Neural cell (in vitro differentiated cells): Measurements from ENCODE around the gene ADGRG1. TPM values are rescaled to one million over a fixed set of nuclear protein-coding genes. Genes with fewer than 3 reads are reported as not detected.

Experiments used
- H2AFZ ChIP-seq: fragments of 200-600, 300-800 bp; sonication (generic), shearing (Covaris generic); 2 replicates; pipeline ENCODE4 v1.6.0; 2014; ENCODE audit warnings: low read depth, mild to moderate bottlenecking, antibody characterized with exemption, low read length, moderate library complexity
- H3F3A ChIP-seq: fragments of 200-600 bp; shearing (Covaris generic); 2 replicates; pipeline ENCODE4 v1.6.1; 2016; ENCODE audit warnings: mild to moderate bottlenecking, moderate library complexity, mixed read lengths, antibody characterized with exemption, low read length; ENCODE audit not compliant: insufficient read depth, poor library complexity, severe bottlenecking
- H3K27ac ChIP-seq: fragments of 200-600, 300-800 bp; sonication (generic), shearing (Covaris generic); 2 replicates; pipeline ENCODE4 v1.5.1; 2014; ENCODE audit warnings: mild to moderate bottlenecking, low read length, moderate library complexity
- H3K27me3 ChIP-seq: fragments of 300-800, 200-600 bp; sonication (generic), shearing (Covaris generic); 2 replicates; pipeline ENCODE4 v1.6.0; 2014; ENCODE audit warnings: mild to moderate bottlenecking, low read depth, low read length, moderate library complexity; ENCODE audit not compliant: insufficient read depth
- H3K36me3 ChIP-seq: fragments of 300-800, 200-600 bp; sonication (generic), shearing (Covaris generic); 2 replicates; pipeline ENCODE4 v1.5.1; 2014; ENCODE audit warnings: mild to moderate bottlenecking, antibody characterized with exemption, low read length, moderate library complexity; ENCODE audit not compliant: insufficient read depth
- H3K4me2 ChIP-seq: fragments of 300-800, 200-600 bp; sonication (generic), shearing (Covaris generic); 2 replicates; pipeline ENCODE4 v1.6.0; 2014; ENCODE audit warnings: mild to moderate bottlenecking, low read length
- H3K4me3 ChIP-seq: fragments of 300-800, 200-600 bp; sonication (generic), shearing (Covaris generic); 2 replicates; pipeline ENCODE4 v1.5.1; 2014; ENCODE audit warnings: mild to moderate bottlenecking, low read length, moderate library complexity
- H3K79me2 ChIP-seq: fragments of 200-600 bp; shearing (Covaris generic); replicated peaks from 2 replicates; pipeline ENCODE4 v1.6.0; 2014; ENCODE audit warnings: mild to moderate bottlenecking, low read length, moderate library complexity; ENCODE audit not compliant: insufficient read depth
- H3K9ac ChIP-seq: fragments of 300-800, 200-600 bp; sonication (generic), shearing (Covaris generic); 2 replicates; pipeline ENCODE4 v1.6.1; 2016; ENCODE audit warnings: mild to moderate bottlenecking, low read length, mixed read lengths
- H3K9me2 ChIP-seq: fragments of 200-600 bp; shearing (Covaris generic); 2 replicates; pipeline ENCODE4 v1.6.1; 2016; ENCODE audit warnings: mild to moderate bottlenecking, low read length, mixed read lengths; ENCODE audit not compliant: insufficient read depth
- H3K9me3 ChIP-seq: fragments of 200-600, 300-800 bp; sonication (generic), shearing (Covaris generic); 2 replicates; pipeline ENCODE4 v1.6.1; 2016; ENCODE audit warnings: mild to moderate bottlenecking, mixed run types, low read length, moderate library complexity, mixed read lengths
- H4K20me1 ChIP-seq: fragments of 200-600 bp; shearing (Covaris generic); 2 replicates; pipeline ENCODE4 v1.6.1; 2016; ENCODE audit warnings: mild to moderate bottlenecking, mixed run types; ENCODE audit not compliant: insufficient read depth
- EP300 ChIP-seq: fragments of 450-650 bp; conservative IDR thresholded peaks from 2 replicates; pipeline ENCODE4 v1.6.1; 2014; ENCODE audit warnings: antibody characterized with exemption, mild to moderate bottlenecking, moderate library complexity; ENCODE audit not compliant: poor library complexity, severe bottlenecking
- EZH2 ChIP-seq: fragments of 200-600, 300-800 bp; shearing (Covaris generic), sonication (generic); IDR thresholded peaks from 2 replicates; pipeline ENCODE4 v1.6.1; 2014; ENCODE audit warnings: antibody characterized with exemption, low read length, borderline replicate concordance, mild to moderate bottlenecking; ENCODE audit not compliant: insufficient read depth, poor library complexity, severe bottlenecking
- MXI1 ChIP-seq: fragments of 450-650 bp; conservative IDR thresholded peaks from 2 replicates; pipeline ENCODE4 v1.6.1; 2014; ENCODE audit warnings: antibody characterized with exemption, mild to moderate bottlenecking; ENCODE audit not compliant: poor library complexity, severe bottlenecking
- POLR2AphosphoS5 ChIP-seq: IDR thresholded peaks from 2 replicates; pipeline ENCODE4 v1.6.1; 2012
- RAD21 ChIP-seq: fragments of 450-650 bp; conservative IDR thresholded peaks from 2 replicates; pipeline ENCODE4 v1.6.1; 2014; ENCODE audit warnings: antibody characterized with exemption, mild to moderate bottlenecking, moderate library complexity
- SMC3 ChIP-seq: fragments of 450-650 bp; conservative IDR thresholded peaks from 2 replicates; pipeline ENCODE4 v1.6.1; 2014; ENCODE audit warnings: antibody characterized with exemption, mild to moderate bottlenecking, moderate library complexity; ENCODE audit not compliant: poor library complexity
- TAF1 ChIP-seq: IDR thresholded peaks from 2 replicates; pipeline ENCODE4 v1.6.1; 2012; ENCODE audit warnings: low read depth
- polyA plus RNA-seq: library from polyadenylated mRNA; depleted of rRNA; stranded (reverse); fragments of >200 nt; gene quantifications from 2 replicates; pipeline ENCODE4 v1.2.3, GENCODE V29; 2014
- TF ChIP-seq, protein P1 (sequence below): IDR thresholded peaks from 2 replicates; pipeline ENCODE4 v1.6.1; 2012; ENCODE audit warnings: borderline replicate concordance
- TF ChIP-seq, protein P2 (sequence below): fragments of 450-650 bp; IDR thresholded peaks from 2 replicates; pipeline ENCODE4 v1.5.1; 2014; ENCODE audit warnings: antibody characterized with exemption, mild to moderate bottlenecking, moderate library complexity; ENCODE audit not compliant: poor library complexity, severe bottlenecking

The ADGRG1 gene
- polyA plus RNA-seq, 1 donor from 2014 or later: 86.8 TPM

DNA sequence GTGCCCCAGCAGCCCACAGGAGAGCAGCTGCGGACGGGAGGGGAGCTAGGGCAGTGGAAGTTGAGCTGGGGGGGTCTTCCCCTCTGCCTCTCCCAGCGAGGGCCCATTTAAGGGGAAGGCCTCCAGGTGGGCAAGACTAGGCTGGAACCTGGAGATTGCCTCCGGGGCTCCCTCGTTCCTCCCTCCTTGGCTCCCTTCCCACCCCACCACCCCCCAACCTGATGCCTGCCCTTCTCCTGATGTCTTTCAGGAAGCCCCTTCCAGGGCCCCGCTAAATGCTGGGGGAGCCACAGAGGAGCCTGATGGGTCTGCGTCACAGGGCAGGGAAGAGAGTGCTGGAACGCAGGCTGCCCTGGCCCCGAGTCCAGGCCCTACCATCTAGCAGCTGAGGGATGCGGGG is 16.7 kb downstream of the ADGRG1 start (continued):
- TF ChIP-seq, protein P1, sequence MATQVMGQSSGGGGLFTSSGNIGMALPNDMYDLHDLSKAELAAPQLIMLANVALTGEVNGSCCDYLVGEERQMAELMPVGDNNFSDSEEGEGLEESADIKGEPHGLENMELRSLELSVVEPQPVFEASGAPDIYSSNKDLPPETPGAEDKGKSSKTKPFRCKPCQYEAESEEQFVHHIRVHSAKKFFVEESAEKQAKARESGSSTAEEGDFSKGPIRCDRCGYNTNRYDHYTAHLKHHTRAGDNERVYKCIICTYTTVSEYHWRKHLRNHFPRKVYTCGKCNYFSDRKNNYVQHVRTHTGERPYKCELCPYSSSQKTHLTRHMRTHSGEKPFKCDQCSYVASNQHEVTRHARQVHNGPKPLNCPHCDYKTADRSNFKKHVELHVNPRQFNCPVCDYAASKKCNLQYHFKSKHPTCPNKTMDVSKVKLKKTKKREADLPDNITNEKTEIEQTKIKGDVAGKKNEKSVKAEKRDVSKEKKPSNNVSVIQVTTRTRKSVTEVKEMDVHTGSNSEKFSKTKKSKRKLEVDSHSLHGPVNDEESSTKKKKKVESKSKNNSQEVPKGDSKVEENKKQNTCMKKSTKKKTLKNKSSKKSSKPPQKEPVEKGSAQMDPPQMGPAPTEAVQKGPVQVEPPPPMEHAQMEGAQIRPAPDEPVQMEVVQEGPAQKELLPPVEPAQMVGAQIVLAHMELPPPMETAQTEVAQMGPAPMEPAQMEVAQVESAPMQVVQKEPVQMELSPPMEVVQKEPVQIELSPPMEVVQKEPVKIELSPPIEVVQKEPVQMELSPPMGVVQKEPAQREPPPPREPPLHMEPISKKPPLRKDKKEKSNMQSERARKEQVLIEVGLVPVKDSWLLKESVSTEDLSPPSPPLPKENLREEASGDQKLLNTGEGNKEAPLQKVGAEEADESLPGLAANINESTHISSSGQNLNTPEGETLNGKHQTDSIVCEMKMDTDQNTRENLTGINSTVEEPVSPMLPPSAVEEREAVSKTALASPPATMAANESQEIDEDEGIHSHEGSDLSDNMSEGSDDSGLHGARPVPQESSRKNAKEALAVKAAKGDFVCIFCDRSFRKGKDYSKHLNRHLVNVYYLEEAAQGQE: no peak

DNA sequence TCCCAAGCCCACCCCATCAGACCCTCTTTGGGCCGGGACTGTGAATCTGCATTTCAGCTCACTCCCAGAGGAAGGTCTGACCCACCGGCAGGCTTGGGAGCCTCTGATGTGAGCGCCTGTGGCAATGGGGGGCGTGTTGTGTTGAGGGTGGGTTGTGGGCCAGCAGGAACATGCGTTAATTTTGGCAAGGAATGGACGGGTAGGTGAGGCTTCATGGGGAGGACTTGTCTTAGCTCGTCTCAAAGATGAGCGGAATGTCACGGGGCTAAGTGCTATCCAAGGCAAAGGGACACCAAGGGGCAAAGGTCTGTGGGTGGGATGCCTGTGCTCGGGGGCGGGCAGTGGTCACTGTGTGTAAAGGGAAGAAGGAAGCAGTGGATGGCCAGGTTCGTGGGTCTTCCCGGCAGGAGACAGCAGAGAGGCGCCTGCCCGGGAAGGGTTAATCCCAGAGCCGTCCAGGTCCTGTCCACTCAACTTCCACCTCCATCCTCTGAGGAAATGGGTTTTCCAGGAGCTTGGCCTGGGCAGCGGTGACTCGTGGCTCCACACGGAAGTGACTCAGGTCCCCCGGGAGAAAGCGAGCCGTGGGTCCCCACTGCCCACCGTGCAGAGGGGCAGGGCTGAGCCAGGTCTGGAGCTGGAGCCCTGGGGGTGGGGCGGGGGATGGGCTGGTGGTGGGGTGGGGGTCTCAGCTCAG is 17.4 kb downstream of the ADGRG1 start:
- no peaks in the 10 kb centered on the region for H3K9me2 ChIP-seq
- no peaks in the 10 kb centered on the region for H3K27me3 ChIP-seq
- no peak overlapping the region for H3K4me2 ChIP-seq
- H3K27ac ChIP-seq: no peak overlapping the region
- H3K79me2 ChIP-seq: peaks cover 71% of the 10 kb centered on the region
- no peak for TF ChIP-seq POLR2AphosphoS5
- no peak for TF ChIP-seq RAD21
- no peak for TF ChIP-seq EP300
- TF ChIP-seq, protein P1: no peak
- TF ChIP-seq, protein P2, sequence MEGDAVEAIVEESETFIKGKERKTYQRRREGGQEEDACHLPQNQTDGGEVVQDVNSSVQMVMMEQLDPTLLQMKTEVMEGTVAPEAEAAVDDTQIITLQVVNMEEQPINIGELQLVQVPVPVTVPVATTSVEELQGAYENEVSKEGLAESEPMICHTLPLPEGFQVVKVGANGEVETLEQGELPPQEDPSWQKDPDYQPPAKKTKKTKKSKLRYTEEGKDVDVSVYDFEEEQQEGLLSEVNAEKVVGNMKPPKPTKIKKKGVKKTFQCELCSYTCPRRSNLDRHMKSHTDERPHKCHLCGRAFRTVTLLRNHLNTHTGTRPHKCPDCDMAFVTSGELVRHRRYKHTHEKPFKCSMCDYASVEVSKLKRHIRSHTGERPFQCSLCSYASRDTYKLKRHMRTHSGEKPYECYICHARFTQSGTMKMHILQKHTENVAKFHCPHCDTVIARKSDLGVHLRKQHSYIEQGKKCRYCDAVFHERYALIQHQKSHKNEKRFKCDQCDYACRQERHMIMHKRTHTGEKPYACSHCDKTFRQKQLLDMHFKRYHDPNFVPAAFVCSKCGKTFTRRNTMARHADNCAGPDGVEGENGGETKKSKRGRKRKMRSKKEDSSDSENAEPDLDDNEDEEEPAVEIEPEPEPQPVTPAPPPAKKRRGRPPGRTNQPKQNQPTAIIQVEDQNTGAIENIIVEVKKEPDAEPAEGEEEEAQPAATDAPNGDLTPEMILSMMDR: no peak
- TF ChIP-seq EZH2: no peak
- no peak for TF ChIP-seq TAF1
- no peak for TF ChIP-seq SMC3
- TF ChIP-seq MXI1: no peak
- H4K20me1 ChIP-seq: peaks cover 60% of the 10 kb centered on the region
- no peak overlapping the region for H3K9ac ChIP-seq
- no peaks in the 10 kb centered on the region for H3K9me3 ChIP-seq
- no peak overlapping the region for H2AFZ ChIP-seq
- H3K4me3 ChIP-seq: no peak overlapping the region
- no peaks in the 10 kb centered on the region for H3F3A ChIP-seq
- H3K36me3 ChIP-seq: peaks cover 16% of the 10 kb centered on the region
